ENCODE measurements around the gene SAMD4A.

The SAMD4A gene

DNA sequence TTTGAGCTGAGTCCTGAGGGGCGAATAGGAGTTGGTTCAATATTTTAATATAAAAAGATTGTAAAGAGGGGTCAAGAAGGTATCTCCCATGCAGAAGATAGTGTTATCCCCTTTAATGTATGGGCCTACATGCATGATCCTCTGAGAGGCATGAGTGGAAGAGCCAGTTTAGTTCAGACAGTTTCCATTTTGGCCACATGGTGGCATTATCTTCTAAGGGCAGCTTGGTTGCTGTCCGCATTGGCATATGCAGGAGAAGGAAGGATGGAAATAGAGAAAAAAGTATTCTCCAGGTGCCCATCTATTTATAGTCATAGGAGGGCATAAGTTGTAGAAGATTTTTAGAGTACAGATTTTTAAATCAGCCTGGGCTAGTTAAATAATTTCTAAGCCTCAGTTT is 5.4 kb downstream of the SAMD4A start:
- no peak overlapping the region for H3K27ac ChIP-seq
- TF ChIP-seq CTCF (conservative IDR thresholded peaks at IDR 0.05) = peak; percentile 61

DNA sequence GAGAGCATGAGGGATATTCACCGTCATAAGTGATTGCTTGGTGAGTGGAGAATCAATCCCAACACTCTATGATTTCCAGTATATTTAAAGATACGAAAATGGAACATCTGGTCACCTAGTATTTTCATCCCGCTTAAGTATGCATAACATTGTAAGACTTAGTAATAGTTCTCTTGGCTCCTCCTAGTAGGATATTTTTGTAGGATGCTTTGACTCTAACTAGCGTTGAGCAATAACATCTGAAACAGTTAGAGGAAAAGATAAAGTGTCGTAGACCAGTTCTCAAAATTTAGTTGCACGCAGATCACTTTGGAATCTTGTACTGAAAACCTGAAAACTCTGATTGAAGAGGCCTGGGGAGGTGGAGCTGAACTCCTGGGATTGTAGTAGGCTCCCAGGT is 7.6 kb downstream of the SAMD4A start:
- TF ChIP-seq CTCF (conservative IDR thresholded peaks at IDR 0.05) = no peak

DNA sequence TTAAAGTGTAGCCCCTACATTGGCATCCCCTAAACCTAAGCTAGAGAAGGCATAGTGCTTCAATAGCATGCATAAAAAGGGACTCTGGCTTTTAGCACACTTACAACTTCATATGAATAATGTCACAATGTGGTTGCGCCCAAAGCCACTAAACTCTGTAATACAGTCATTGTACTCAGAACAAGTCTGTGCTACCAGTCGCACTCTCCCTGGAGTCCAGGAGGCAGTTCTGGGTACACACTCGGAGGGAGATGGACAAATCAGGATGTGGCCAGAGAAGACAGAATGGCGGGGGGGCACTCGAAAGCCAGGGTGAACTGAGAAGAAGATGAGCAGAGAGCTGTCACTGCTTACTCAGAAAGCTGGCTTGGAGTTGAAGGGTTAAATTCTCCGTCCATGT is 10.6 kb downstream of the SAMD4A start:
- TF ChIP-seq CTCF (conservative IDR thresholded peaks at IDR 0.05) = no peak
- H3K27ac ChIP-seq = no peak overlapping the region

More for the DNA sequence above, 7.6 kb downstream of the SAMD4A start:
- H3K27ac ChIP-seq = no peak overlapping the region

DNA sequence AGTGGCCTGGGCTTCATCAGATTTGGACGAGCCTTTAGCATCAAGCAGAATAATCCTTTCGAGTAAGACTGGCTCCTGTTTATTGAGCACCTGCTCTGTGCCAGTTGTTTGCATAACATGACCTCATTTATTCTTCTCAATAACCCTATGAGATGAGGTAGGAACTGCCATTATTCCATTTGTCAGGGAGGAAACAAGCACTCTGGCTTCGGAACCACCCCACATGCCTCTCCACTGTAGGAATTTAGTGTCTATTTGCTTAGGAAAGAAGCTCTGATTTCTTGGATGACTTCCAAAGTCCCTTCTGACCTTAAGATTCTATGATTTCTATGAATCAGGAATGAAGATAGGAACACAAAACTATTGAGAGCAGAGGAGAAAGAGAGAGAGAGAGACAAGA is 11.0 kb downstream of the SAMD4A start:
- TF ChIP-seq CTCF (conservative IDR thresholded peaks at IDR 0.05) = no peak
- no peak overlapping the region for H3K27ac ChIP-seq

GRCh38 chr14:54579621-54580020 is 12.7 kb downstream of the SAMD4A start:
- TF ChIP-seq CTCF (conservative IDR thresholded peaks at IDR 0.05) = no peak
- no peak overlapping the region for H3K27ac ChIP-seq

- TF ChIP-seq CTCF (conservative IDR thresholded peaks at IDR 0.05) = no peak
- no peak overlapping the region for H3K27ac ChIP-seq
Measured at GRCh38 chr14:54580933-54581332, 14.0 kb downstream of the SAMD4A start.

DNA sequence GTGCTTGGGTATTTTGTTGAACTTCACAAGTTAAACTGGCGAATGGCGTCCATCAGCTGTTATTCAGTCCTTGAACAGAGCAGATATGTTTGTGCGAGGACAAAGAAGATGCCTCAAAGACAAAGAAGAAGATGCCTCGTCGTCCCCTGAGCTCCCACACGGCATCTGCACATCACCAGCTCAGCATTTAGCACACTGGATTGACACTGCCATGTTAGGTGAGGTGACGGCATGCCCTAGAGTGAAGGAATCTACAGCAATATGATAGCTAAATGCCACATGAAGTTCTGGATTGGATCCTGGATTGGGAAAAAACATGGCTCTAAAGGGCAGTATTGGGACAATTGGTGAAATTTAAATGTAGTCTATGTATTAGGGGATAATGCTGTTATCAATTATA is 15.4 kb downstream of the SAMD4A start:
- TF ChIP-seq CTCF (conservative IDR thresholded peaks at IDR 0.05) = no peak
- no peak overlapping the region for H3K27ac ChIP-seq

- no peak overlapping the region for H3K27ac ChIP-seq
- no peak for TF ChIP-seq CTCF (conservative IDR thresholded peaks at IDR 0.05)
Measured at GRCh38 chr14:54584097-54584496, 17.2 kb downstream of the SAMD4A start.

Measured in VCaP (cell line).